ENCODE measurements around the gene RNASE9. TPM values are rescaled to one million over a fixed set of nuclear protein-coding genes. Genes with fewer than 3 reads are reported as not detected.
"Not testable (repeated sequence)": the region's sequence is repeated elsewhere in the genome, so short reads cannot be mapped to it uniquely, and the experiment has no call there.

RNASE9 gene
- total and polyA plus RNA-seq, 2 of the 4 experiments (the other 2 are of a cell fraction), result not detected

DNA sequence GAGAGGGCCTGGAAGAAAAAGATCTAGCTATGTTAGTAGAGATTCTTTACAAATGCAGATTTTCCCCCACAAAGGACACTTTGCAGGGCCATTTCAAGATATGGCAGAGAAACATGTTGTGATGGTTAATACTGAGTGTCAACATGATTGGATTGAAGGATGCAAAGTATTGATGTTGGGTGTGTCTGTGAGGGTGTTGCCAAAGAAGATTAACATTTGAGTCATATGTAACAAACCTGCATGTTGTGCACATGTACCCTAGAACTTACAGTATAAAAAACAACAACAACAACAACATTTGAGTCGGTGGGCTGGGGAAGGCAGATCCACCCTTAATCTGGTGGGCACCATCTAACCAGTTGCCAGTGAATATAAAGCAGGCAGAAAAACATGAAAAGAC, 6.4 kb upstream of the RNASE9 start:
- H3K4me1 ChIP-seq (ENCODE audit: control insufficient read depth, insufficient read depth, low read length); in situ Hi-C loops (cut with MboI; ENCODE audit: low sequenced_read_pairs); H3K9ac ChIP-seq (ENCODE audit: low read depth, low read length); H3K14ac ChIP-seq (replicated peaks; ENCODE audit: low read depth, low read length); H2AK9ac ChIP-seq (replicated peaks; ENCODE audit: low read depth, low read length, poor library complexity); H3K18ac ChIP-seq (ENCODE audit: low read depth, low read length); H3K56ac ChIP-seq (ENCODE audit: extremely low read depth, insufficient read depth, low read length); H4K20me1 ChIP-seq (ENCODE audit: insufficient read depth, low read length); H2BK20ac ChIP-seq (ENCODE audit: low read depth, low read length); ATAC-seq (ENCODE audit: low read depth); CTCF ChIA-PET; H3K79me1 ChIP-seq (ENCODE audit: low read depth in 1 of 2, low read length in 2 of 2); dilution Hi-C loops (cut with HindIII; ENCODE audit: low sequenced_read_pairs, unreplicated experiment); H3K9me1 ChIP-seq (ENCODE audit: insufficient read depth, low read length); H4K5ac ChIP-seq (ENCODE audit: low read depth, low read length); H4K91ac ChIP-seq (ENCODE audit: insufficient read depth, low read depth, low read length); H3K9me3 ChIP-seq (ENCODE audit: control insufficient read depth, insufficient read depth, low read length); intact Hi-C loops (cut with micrococcal nuclease); DNase-seq; H3K4me3 ChIP-seq (ENCODE audit: insufficient read depth, low read depth, low read length); H2BK15ac ChIP-seq (ENCODE audit: low read depth, low read length); H3K4me2 ChIP-seq (ENCODE audit: low read depth, low read length); H4K8ac ChIP-seq (ENCODE audit: low read depth in 2 of 2, low read length in 2 of 2); H2AFZ ChIP-seq (replicated peaks; ENCODE audit: low read length, poor library complexity); POLR2A ChIA-PET (ENCODE audit: unreplicated experiment); H2AK5ac ChIP-seq (ENCODE audit: low read depth, low read length); H3K4ac ChIP-seq (ENCODE audit: low read depth, low read length); H3K27me3 ChIP-seq (ENCODE audit: control insufficient read depth, insufficient read depth, low read length); H3K27ac ChIP-seq (ENCODE audit: insufficient read depth, low read length); H2BK5ac ChIP-seq (ENCODE audit: low read depth, low read length, poor library complexity, severe bottlenecking); BruUV-seq (replicated peaks); H3K23ac ChIP-seq (ENCODE audit: low read depth, low read length); H2BK120ac ChIP-seq (ENCODE audit: low read depth, low read length); H3K36me3 ChIP-seq (ENCODE audit: control insufficient read depth, insufficient read depth, low read length): not testable (repeated sequence)
- WGBS, 2 experiments (ENCODE audit: extremely low coverage in 2 of 2, insufficient read length in 1 of 2), result no CpG with 5 or more reads among the region's 1 CpG
